ENCODE results near the gene PID1.
"Not testable (repeated sequence)": the region's sequence is repeated elsewhere in the genome, so short reads cannot be mapped to it uniquely, and the experiment has no call there.

Gene PID1

DNA sequence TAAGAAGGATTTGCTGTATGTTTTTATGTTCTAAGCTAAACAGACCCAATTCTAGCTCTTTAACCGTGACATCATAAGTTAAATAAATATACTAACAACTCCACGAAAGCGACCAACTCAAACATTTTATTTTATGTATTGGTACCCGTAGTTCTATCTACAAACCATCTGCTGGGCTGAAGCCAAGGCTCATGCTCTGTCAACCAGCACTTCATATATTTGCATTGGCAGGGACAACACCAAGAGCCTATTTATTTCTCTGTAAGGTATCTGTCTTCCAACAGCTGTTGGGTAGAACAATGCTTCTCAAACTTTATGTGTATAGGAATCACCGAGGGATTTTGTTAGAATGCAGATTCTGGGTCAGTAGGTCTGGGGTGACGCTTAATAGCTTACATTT is 64.5 kb downstream of the PID1 start:
- DNase-seq, result no peak

DNA sequence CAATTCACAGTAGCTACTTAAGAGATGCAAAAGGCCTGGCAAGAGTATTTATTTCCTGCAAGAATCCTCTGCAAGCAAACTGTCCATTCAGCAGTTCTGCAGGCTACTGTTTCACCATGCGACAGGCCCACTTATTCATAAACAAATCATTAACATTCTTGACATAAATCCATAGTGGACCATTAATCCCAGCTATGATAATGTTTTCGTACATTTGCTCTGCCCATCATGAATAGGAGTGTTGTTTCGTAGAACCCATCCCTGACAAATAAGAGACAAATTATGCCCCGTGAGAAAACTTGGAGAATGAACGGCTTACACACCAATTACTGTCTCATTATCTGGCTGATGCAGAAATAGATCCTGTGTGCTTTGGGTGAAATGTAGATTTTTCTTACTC is 65.4 kb downstream of the PID1 start:
- no peak for DNase-seq

DNA sequence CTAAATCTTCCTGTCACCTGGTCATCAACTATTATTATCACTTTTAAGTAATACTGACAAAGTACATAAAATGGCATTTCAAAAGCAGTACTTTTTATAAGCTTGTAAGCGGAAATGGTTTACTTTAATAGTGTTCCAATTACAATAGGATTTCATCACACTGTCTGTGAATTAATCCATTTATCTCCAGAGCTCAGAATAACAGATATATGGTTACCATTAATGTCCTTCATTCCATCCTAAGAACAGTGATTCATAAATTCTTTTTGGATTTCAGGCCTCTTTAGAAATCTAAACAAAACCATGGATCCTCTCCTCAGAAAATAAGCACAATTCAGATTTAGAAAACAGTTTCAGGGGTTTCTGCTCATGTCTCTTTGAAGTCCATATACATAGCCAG is 68.4 kb downstream of the PID1 start:
- no peak for DNase-seq

DNA sequence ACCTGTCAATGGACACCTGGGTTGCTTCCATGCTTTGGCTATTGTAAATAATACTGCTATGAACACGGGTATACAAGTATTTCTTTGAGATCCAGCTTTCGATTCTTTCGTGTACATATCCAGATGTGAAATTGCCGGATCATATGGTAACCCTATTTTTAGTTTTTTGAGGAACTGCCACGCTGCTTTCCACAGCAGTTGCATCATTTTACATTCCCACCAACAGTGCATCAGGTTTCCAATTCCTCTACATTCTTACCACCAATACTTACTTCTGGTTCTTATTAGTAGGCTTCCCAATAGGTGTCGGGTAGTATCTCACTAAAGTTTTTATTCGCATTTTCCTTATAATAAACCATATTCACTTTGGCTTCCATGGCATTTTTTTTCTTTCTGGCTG is 69.6 kb downstream of the PID1 start:
- no peak for DNase-seq

DNA sequence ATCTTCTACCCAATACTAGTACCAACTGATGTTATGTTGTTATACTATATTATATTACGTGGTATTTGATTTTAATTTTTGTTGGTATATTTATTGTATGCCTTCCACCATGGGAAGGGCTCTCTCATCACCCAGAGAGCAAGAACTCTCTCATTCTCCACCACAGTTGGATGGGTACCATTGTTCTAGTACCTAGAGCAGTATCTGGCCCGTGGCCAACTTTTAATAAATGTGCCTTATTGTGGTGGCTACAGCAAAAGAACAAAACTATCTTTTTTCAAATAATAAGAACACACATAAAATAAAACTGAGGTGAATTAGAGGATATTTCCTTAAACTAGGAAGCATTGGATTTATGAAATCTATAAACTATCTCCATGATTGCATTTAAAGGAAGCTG is 71.8 kb downstream of the PID1 start:
- no peak for DNase-seq

DNA sequence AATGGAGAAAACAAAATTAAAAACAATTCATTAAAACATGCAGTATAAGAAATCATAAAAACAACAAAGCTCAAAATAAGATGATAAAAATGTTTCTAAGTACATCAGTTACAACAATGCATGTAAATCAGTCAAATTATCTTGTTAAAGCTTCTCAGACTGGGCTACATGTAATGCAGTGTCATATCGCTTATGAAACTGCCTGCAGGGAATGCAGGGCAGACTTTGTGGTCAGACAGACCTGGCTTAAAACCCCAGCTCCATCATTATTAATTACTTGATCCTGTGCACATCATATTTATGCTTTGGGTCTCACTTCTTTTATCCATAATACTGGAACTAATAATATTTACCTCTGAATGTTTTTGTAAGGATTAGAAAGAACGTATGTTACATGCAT is 74.6 kb downstream of the PID1 start:
- no peak for DNase-seq

GRCh38 chr2:229195346-229195947 is 75.6 kb downstream of the PID1 start:
- DNase-seq, result no peak

DNA sequence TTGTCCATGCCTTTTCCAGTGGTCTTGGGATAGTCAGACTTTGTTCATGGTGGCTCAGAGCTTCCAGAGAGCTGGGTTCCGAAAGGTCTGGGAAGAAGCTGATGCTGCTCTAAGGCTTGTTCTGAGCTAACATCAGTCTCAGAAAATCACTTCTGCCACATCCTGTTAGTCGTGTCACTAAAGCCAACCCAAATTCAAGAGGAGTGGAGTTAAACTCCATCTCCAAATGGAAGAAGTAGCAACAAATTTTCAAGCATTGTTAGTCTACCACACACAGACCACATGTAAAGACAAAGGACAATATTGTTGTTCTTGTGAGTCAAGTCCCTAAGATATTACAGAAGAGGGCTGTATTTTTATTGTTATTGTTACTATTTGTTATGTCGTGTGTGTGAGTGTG is 77.8 kb downstream of the PID1 start:
- no peak for DNase-seq

DNA sequence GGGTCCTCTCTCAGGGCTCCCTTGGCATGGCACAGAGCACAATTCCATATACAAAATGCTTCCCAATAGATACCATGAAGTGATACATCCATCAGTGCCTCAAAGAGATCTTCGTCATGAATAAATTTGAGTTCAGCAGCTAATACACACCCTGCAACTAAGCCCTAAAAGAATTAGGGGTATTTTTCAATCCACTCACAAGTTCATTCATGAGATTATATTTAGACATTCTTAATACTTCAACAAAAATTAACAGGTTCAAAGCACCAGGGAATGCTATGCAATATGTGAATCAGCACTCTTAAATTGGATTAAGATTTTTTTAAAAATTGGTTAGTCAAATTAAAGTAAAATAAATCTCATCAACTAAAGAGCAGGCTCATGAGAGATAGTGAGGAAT is 79.7 kb downstream of the PID1 start:
- no peak for DNase-seq

GRCh38 chr2:229187123-229187522 is 84.0 kb downstream of the PID1 start:
- DNase-seq, result not testable (repeated sequence)

DNA sequence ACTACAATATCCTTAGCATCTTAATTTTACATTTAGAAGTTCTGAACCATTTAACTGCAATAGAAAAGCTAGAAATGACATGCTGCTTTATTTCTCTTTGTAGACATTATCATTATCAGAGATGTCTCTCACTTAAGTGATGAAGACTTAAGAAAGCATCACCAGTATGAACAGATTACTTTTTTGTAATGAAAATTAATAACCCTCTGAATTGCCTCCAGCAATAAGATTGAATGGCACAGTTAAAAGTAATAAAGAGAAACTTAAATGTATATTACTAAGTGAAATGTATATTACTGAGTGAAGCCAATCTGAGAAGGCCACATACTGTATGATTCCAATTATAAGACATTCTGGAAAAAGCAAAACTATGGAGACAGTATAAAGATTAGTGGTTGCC is 89.4 kb downstream of the PID1 start:
- no peak for DNase-seq

DNA sequence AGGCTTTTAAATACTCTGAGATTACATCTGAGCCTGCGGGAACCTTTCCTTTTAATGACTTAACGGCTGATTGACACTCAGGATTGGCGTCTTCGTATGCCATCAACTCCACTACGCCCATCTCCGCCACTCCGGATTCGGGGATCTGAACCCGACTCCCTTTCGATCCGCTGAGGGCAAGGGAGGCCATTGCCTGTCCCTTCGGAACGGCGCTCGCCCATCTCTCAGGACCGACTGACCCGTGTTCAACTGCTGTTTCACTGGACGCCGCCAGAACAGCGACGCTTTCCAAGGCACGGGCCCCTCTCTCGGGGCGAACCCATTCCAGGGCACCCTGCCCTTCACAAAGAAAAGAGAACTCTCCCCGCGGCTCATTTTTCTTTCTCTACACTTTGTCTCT is 90.4 kb downstream of the PID1 start:
- DNase-seq, result no peak

- no peak for DNase-seq
These were observed 91.5 kb downstream of the PID1 start for GRCh38 chr2:229179628-229180027.

DNA sequence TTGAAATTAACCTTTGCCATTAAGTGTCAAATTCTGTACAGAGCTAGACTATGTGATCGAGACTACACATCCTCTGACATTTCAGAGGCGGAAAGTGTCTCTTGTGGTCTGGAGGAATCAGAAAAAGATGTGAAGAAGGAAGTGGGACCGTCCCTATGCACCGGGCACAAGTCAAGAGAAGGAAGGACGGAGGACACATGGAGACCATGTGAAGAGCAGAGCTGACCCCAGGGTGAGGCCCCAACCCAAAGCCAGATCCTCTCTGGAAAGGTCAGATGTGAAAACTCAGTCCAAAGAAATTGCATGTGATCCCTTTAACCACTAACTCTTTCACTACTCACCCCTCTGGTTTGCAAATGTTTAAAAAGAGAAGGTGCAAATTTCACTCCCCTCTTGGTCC is 92.4 kb downstream of the PID1 start:
- DNase-seq, result no peak

DNA sequence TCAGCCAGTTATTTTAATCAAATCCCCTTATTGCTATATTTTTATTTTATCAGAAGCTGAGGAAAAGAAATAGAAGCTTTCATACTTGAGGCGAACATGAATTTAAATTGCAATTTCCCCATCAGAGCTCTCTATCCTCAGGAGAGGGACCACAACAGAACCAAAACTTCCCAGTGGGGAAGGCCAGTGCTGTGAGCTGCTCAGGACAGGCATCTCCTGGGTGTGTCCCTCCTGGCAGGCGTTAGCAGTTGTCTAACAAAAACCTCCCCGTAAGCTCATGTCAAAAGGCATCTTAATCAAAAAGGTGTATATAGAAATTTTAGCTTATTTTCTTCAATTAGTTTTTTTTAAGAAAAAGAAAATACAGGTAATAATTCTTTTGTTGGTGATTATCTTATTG is 93.0 kb downstream of the PID1 start:
- DNase-seq, result no peak

- no peak for DNase-seq
These were observed 95.0 kb downstream of the PID1 start for GRCh38 chr2:229176136-229176535.

GRCh38 chr2:229175497-229175863 is 95.6 kb downstream of the PID1 start:
- no peak for DNase-seq

DNA sequence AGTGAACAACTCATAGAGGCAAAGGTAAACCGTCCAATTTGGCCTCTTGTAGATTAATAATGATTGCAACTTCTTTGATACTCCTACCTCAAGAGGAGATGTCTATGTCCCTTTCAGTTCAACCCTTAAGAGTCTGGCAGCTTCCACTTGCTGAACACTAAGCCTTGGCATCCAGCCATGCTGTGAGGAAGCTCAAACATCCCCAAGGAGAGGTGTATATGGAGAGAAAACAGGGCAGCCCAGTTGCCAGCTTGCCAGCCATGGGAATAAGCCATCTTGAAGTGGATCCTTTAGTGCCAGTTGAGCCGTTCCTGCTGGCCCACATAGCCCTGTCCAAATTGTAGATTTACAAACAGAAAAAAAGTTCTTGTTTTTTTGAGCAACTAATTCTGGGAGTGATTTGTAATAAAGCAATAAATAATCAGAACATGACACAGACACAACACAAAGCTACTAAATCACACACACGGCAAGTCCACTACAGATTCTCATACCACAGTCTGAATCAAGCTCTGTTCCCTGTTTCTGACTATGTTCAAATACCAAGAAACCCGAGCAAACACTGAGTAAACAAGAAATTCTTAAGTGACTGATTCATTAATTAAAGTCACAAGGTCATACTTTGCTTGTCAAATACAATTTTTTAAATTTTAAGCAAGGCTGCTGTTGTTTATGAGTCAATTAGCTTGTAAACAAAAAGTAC is 96.1 kb downstream of the PID1 start:
- no peak for DNase-seq

DNA sequence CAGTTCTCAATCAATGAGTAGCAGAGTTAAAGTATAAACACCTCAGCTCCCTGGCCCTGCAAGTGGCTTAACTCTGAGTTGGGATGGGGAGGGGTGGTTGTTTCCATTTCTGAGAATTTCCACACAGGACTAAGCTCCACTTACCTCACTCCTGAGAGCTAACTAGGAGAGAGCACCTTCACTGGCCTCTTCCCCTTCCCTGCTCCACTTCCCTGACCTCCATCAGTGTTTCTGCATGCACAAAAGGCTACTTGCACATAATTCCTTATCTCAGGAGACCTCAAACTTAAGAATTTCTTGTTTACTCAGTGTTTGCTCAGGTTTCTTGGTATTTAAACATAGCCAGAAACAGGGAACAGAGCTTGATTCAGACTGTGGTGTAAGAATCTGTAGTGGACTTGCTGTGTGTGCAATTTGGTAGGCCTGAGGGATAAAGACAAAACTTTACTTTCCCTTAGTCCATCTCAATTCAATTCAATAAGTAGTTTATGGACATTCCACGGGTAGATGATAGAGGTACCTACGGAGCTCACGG is 97.2 kb downstream of the PID1 start:
- DNase-seq, result no peak

GRCh38 chr2:229170916-229171315 is 100.2 kb downstream of the PID1 start:
- DNase-seq, result no peak

GRCh38 chr2:229170171-229170570 is 100.9 kb downstream of the PID1 start:
- no peak for DNase-seq

DNA sequence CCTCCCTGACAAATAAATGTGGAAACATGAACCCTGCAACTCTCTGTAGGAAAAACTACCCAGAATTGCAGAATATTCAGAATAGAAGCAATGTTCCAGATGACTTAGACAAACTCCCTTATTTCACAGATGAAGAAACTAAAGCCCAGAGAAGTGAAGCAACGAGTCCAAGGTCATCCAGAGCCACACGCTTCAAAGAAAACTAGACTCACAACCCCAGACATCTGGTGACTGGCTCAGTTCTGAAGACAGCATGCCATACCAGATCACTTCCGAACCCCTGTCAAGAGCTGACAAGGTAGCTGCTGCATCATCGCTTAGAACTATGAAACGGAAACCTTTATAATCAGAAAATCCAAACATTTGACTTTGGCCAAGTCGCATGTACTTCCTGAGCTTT is 101.3 kb downstream of the PID1 start:
- DNase-seq, result no peak

GRCh38 chr2:229164545-229165249 is 106.4 kb downstream of the PID1 start:
- DNase-seq, result no peak

DNA sequence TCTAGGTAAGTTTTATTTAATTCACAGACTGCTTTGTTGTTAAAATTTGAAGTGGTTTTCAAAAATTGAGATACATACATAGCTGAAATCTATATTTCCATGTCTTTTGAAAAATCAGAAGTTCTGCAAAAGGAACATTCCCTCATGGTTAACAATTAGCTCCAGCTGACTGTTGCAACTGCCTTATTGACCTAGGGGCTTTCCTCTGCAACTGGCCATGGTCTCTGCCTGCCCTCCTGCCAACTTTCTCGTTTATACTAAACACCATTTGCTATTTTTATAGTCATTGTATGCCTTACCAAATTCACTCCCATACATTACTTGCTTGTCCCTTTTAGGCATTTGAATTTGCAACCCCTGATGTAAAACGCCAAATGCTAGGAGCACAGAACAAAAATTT is 107.2 kb downstream of the PID1 start:
- no peak for DNase-seq

Measured in NCI-H524 treated with DMSO at 0.1 percent for 48 hours (cell line).